22Rv1 (cell line): ENCODE measurements around the gene TRAPPC10.

ENCODE experiments used
- H3K27ac ChIP-seq: fragments of 450-650 bp; 2 replicates; pipeline ENCODE4 v1.5.1; 2017
- CTCF ChIP-seq: fragments of 450-650 bp; IDR thresholded peaks from 2 replicates; pipeline ENCODE4 v1.5.1; 2017; ENCODE audit warnings: mild to moderate bottlenecking
- ZFX ChIP-seq: fragments of 450-650 bp; IDR thresholded peaks from 2 replicates; pipeline ENCODE4 v1.6.1; 2017; ENCODE audit warnings: antibody characterized with exemption, borderline replicate concordance

Gene TRAPPC10

GRCh38 chr21:44011579-44012473 is at the start of gene TRAPPC10:
TSS of gene TRAPPC10 (plus strand) at chr21:44012309. CDS start at chr21:44012494, 185 bp downstream.
- TF ChIP-seq ZFX (no peak), CTCF (no peak)
- peak within 1 kb of the TSS; percentile 83 for H3K27ac ChIP-seq

GRCh38 chr21:43965911-43966585 is 46.1 kb upstream of the TRAPPC10 start:
- no peak for TF ChIP-seq ZFX
- no peak for TF ChIP-seq CTCF
- no peak overlapping the region for H3K27ac ChIP-seq

DNA sequence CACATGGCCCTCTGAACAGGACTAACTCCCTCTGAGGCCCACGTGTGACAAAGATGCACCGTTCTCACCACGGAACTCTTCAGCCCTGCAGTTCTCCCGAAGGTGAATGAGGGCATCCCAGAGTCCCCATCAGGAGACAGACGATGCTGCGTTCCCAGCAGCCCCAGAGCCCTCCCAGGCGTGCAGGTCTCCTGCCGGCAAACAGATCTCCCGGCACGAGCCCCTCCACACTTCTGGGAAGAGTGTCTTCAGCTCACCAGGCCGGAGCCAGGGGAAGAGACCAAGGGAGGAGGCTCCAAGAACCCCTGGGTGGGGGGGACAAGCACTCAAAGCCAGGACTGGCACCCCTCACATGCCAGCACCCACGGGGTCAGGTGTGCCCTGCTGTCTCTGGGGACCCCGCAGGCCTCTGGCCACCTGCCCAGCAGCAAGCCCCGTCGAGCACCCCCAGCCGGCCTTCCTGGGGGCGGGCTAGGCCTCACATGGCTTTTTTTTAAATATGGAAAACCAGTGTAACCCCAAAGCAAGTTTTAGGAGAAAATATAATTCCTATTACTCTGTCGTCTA is 45.1 kb upstream of the TRAPPC10 start:
- no peak overlapping the region for H3K27ac ChIP-seq
- TF ChIP-seq ZFX = no peak
- TF ChIP-seq CTCF = no peak

GRCh38 chr21:43967981-43968380 is 44.1 kb upstream of the TRAPPC10 start:
- H3K27ac ChIP-seq = no peak overlapping the region
- no peak for TF ChIP-seq CTCF
- no peak for TF ChIP-seq ZFX

DNA sequence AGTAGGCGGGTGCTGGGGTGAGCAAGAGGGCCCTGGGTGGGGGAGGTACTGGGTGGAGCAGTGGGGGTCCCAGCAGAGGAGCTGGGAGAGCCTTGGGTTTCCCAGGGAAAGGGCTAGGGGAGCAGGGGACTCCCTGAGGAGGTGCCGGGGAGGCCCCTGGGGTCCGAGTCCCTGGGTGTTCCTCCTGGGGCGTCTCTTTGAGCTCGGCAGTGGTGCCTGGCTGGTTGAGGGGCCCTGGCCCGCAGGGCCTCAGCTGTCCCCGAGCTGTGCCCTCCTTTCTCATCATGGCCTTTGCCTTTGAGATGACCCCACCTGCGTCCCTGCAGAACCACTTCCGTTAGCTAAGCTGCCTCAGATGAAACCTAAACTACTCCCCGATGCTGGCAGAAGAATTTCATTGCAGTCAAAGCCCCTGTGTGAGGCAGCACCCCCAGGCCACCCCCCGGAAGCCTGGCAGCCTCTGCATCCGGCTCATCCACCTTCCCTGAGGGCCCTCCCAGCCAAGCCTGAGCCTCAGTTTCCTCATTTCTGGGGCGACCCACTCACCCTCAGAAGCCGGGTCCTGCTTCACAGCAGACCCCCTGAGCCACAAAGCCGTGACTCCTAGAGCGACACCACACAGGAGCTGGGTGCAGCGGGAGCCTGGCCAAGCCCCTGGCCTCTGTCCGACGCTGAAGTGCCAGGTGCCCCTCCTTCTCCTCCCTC is 43.5 kb upstream of the TRAPPC10 start:
- TF ChIP-seq CTCF = no peak
- no peak for TF ChIP-seq ZFX
- no peak overlapping the region for H3K27ac ChIP-seq

- no peak overlapping the region for H3K27ac ChIP-seq
- TF ChIP-seq CTCF = no peak
- no peak for TF ChIP-seq ZFX
Measured at GRCh38 chr21:43969115-43969444, 43.0 kb upstream of the TRAPPC10 start.
